ENCODE results near the gene TBC1D5. TPM values are rescaled to one million over a fixed set of nuclear protein-coding genes. Genes with fewer than 3 reads are reported as not detected.

TBC1D5 gene
- total RNA-seq, 1 experiment from 2014 or later, result 43.3 TPM

GRCh38 chr3:17553080-17553479, 189.4 kb downstream of the TBC1D5 start:
- Mint-ChIP-seq H3K4me3 (ENCODE audit: unreplicated experiment) (no peak overlapping the region), H3K9me3 (ENCODE audit: unreplicated experiment) (no peaks in the 10 kb centered on the region), H3K4me1 (ENCODE audit: insufficient read depth, unreplicated experiment) (no peaks in the 10 kb centered on the region), H3K27ac (ENCODE audit: low read depth, unreplicated experiment) (no peak overlapping the region), H3K36me3 (ENCODE audit: insufficient read depth, unreplicated experiment) (no peaks in the 10 kb centered on the region), H3K27me3 (ENCODE audit: insufficient read depth, unreplicated experiment) (no peaks in the 10 kb centered on the region)
- ChIA-PET CTCF (interaction anchor here (0.5 to 3.3 kb wide), 4 partner anchors 10 to 289 kb away, joined by 3 to 15 read pairs (median 4); no protein-coding TSS in a partner anchor), POLR2A (no interaction called here)
- TF ChIP-seq CTCF (IDR thresholded peaks at IDR 0.05; ENCODE audit: unreplicated experiment), result no peak
- no TSS peak for BruUV-seq (replicated peaks)
- no peak for DNase-seq (ENCODE audit: unreplicated experiment)
- intact Hi-C loops (cut with micrococcal nuclease), result no loop called here

DNA sequence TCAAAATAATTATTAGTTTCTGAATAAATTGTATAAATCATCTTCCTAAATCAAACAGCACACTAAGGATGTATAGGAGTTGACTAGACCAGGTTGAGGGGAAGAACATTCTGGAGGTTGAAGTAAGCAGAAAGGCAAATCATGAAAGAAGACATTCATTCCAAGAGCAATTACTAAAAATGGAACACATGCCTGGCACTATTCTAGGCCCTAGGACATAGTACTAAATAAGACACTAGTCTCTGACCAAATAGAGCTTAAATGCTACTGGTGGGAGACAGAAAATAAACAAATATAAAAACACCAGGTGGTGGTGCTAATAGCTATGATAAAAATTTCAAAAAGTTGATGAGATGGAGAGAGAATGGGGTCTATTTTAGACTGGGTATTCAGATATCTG, 190.1 kb downstream of the TBC1D5 start:
- Mint-ChIP-seq H3K4me3 (ENCODE audit: unreplicated experiment) (no peak overlapping the region), H3K27me3 (ENCODE audit: insufficient read depth, unreplicated experiment) (no peaks in the 10 kb centered on the region), H3K36me3 (ENCODE audit: insufficient read depth, unreplicated experiment) (no peaks in the 10 kb centered on the region), H3K9me3 (ENCODE audit: unreplicated experiment) (no peaks in the 10 kb centered on the region), H3K4me1 (ENCODE audit: insufficient read depth, unreplicated experiment) (no peaks in the 10 kb centered on the region), H3K27ac (ENCODE audit: low read depth, unreplicated experiment) (no peak overlapping the region)
- intact Hi-C loops (cut with micrococcal nuclease), result no loop called here
- ChIA-PET CTCF (interaction anchor here (0.6 to 3.3 kb wide), 4 partner anchors 9 to 289 kb away, joined by 3 to 15 read pairs (median 4); no protein-coding TSS in a partner anchor), POLR2A (no interaction called here)
- DNase-seq (ENCODE audit: unreplicated experiment), result no peak
- no TSS peak for BruUV-seq (replicated peaks)
- TF ChIP-seq CTCF (IDR thresholded peaks at IDR 0.05; ENCODE audit: unreplicated experiment), result no peak

- Mint-ChIP-seq H3K27me3 (ENCODE audit: insufficient read depth, unreplicated experiment) (no peaks in the 10 kb centered on the region), H3K9me3 (ENCODE audit: unreplicated experiment) (no peaks in the 10 kb centered on the region), H3K4me3 (ENCODE audit: unreplicated experiment) (no peak overlapping the region), H3K36me3 (ENCODE audit: insufficient read depth, unreplicated experiment) (no peaks in the 10 kb centered on the region), H3K4me1 (ENCODE audit: insufficient read depth, unreplicated experiment) (no peaks in the 10 kb centered on the region), H3K27ac (ENCODE audit: low read depth, unreplicated experiment) (no peak overlapping the region)
- intact Hi-C loops (cut with micrococcal nuclease), result no loop called here
- no TSS peak for BruUV-seq (replicated peaks)
- DNase-seq (ENCODE audit: unreplicated experiment), result no peak
- no peak for TF ChIP-seq CTCF (IDR thresholded peaks at IDR 0.05; ENCODE audit: unreplicated experiment)
- ChIA-PET POLR2A (no interaction called here), CTCF (interaction anchor here (3.3 kb wide), 1 partner anchor 290 kb away, joined by 15 read pairs; no protein-coding TSS in a partner anchor)
Observed at GRCh38 chr3:17551895-17552294, 190.5 kb downstream of the TBC1D5 start.

GRCh38 chr3:17551333-17551732, 191.1 kb downstream of the TBC1D5 start:
- TF ChIP-seq CTCF (IDR thresholded peaks at IDR 0.05; ENCODE audit: unreplicated experiment), result no peak
- intact Hi-C loops (cut with micrococcal nuclease), result no loop called here
- CTCF ChIA-PET, result interaction anchor here (0.7 to 3.3 kb wide), 2 partner anchors 61 to 290 kb away, joined by 3 to 15 read pairs; no protein-coding TSS in a partner anchor
- Mint-ChIP-seq H3K27me3 (ENCODE audit: insufficient read depth, unreplicated experiment) (no peaks in the 10 kb centered on the region), H3K4me3 (ENCODE audit: unreplicated experiment) (no peak overlapping the region), H3K9me3 (ENCODE audit: unreplicated experiment) (no peaks in the 10 kb centered on the region), H3K36me3 (ENCODE audit: insufficient read depth, unreplicated experiment) (no peaks in the 10 kb centered on the region), H3K27ac (ENCODE audit: low read depth, unreplicated experiment) (no peak overlapping the region), H3K4me1 (ENCODE audit: insufficient read depth, unreplicated experiment) (no peaks in the 10 kb centered on the region)
- no TSS peak for BruUV-seq (replicated peaks)
- no peak for DNase-seq (ENCODE audit: unreplicated experiment)
- POLR2A ChIA-PET, result no interaction called here
